SK-N-SH (cell line): ENCODE measurements around the gene UCP1. TPM values are rescaled to one million over a fixed set of nuclear protein-coding genes. Genes with fewer than 3 reads are reported as not detected.

Source experiments
- CTCF ChIA-PET: fragments of 300-600, 350-600 bp; formaldehyde crosslinking; extraction: SDS; loops from one replicate; lab custom pipeline; 2021; lab: Yijun Ruan, JAX
- POLR2A ChIA-PET: fragments of 350-600 bp; sonication (Branson Sonifier 250); formaldehyde crosslinking; extraction: SDS; loops from one replicate; lab custom pipeline; 2020; ENCODE audit warnings: antibody characterized with exemption, inconsistent platforms; lab: Yijun Ruan, JAX
- DNase-seq: peaks from one replicate; pipeline ENCODE4 v3.0.0; 2012
- H2AFZ ChIP-seq: fragments of 200-600 bp; sonication (generic); 2 replicates; pipeline ENCODE4 v1.8.1; 2016; ENCODE audit warnings: antibody characterized with exemption, mild to moderate bottlenecking, low read depth
- H3F3A ChIP-seq: fragments of 200-600 bp; sonication (generic); replicated peaks from 2 replicates; pipeline ENCODE3; 2016; ENCODE audit warnings: antibody characterized with exemption, mild to moderate bottlenecking; ENCODE audit not compliant: insufficient read depth
- H3K27ac ChIP-seq, 2 experiments: fragments of 200-500 bp in 1 of 2; fragments of 200-600 bp in 1 of 2; sonication (Bioruptor generic) in 1 of 2; sonication (generic), shearing (Covaris generic) in 1 of 2; 2 replicates each; pipeline versions ENCODE4 v1.5.1 to v1.6.1; 2014 to 2016; ENCODE audit warnings: low read depth in 2 of 2, inconsistent platforms in 1 of 2, low read length in 1 of 2, mild to moderate bottlenecking in 1 of 2, mixed read lengths in 1 of 2
- H3K27me3 ChIP-seq: fragments of 200-600 bp; sonication (generic), shearing (Covaris generic); 2 replicates; pipeline ENCODE4 v1.6.1; 2016; ENCODE audit warnings: mixed run types; ENCODE audit not compliant: insufficient read depth
- H3K36me3 ChIP-seq, 2 experiments: fragments of 200-500 bp in 1 of 2; fragments of 200-600 bp in 1 of 2; sonication (Bioruptor generic) in 1 of 2; sonication (generic) in 1 of 2; replicated peaks in 1 of 2; 2 replicates each; pipeline versions ENCODE3 to v1.5.1; 2014 to 2016; ENCODE audit warnings: low read length in 1 of 2, mild to moderate bottlenecking in 1 of 2; ENCODE audit not compliant: insufficient read depth in 2 of 2, control insufficient read depth in 1 of 2
- H3K4me1 ChIP-seq, 2 experiments: fragments of 200-500 bp in 1 of 2; fragments of 200-600 bp in 1 of 2; sonication (Bioruptor generic) in 1 of 2; sonication (generic), shearing (Covaris generic) in 1 of 2; 2 replicates each; pipeline versions ENCODE4 v1.5.1 to v1.6.1; 2014 to 2016; ENCODE audit warnings: low read depth in 1 of 2, low read length in 1 of 2, mixed run types in 1 of 2; ENCODE audit not compliant: insufficient read depth in 2 of 2, control insufficient read depth in 1 of 2
- H3K4me2 ChIP-seq: fragments of 200-600 bp; sonication (generic), shearing (Covaris generic); 2 replicates; pipeline ENCODE4 v1.6.1; 2017; ENCODE audit warnings: mixed run types
- H3K4me3 ChIP-seq, 2 experiments: fragments of 200-500 bp in 1 of 2; fragments of 200-600 bp in 1 of 2; sonication (Bioruptor generic) in 1 of 2; sonication (generic), shearing (Covaris generic) in 1 of 2; 2 replicates each; pipeline versions ENCODE4 v1.5.1 to v1.8.1; 2014 to 2016; ENCODE audit warnings: low read depth in 2 of 2, inconsistent platforms in 1 of 2, low read length in 1 of 2, mild to moderate bottlenecking in 1 of 2, mixed read lengths in 1 of 2, moderate library complexity in 1 of 2
- H3K79me2 ChIP-seq: fragments of 200-600 bp; sonication (generic); 2 replicates; pipeline ENCODE4 v1.8.1; 2017; ENCODE audit warnings: mild to moderate bottlenecking; ENCODE audit not compliant: insufficient read depth
- H3K9ac ChIP-seq: fragments of 200-600 bp; sonication (generic); 2 replicates; pipeline ENCODE4 v1.6.1; 2017; ENCODE audit warnings: mixed run types
- H3K9me2 ChIP-seq: fragments of 200-600 bp; sonication (generic); 2 replicates; pipeline ENCODE4 v1.6.1; 2017; ENCODE audit warnings: mixed run types
- H3K9me3 ChIP-seq: fragments of 200-600 bp; sonication (generic); 2 replicates; pipeline ENCODE4 v1.6.1; 2017; ENCODE audit warnings: mixed run types, mild to moderate bottlenecking, moderate library complexity
- H4K20me1 ChIP-seq: fragments of 200-600 bp; sonication (generic); 2 replicates; pipeline ENCODE4 v1.6.1; 2017; ENCODE audit warnings: mild to moderate bottlenecking, mixed run types; ENCODE audit not compliant: insufficient read depth
- CHD2 ChIP-seq: fragments of 150-350 bp; IDR thresholded peaks from 2 replicates; pipeline ENCODE4 v1.6.1; 2018; ENCODE audit warnings: low read length; ENCODE audit not compliant: partially characterized antibody
- CTCF ChIP-seq: fragments of 200-600 bp; sonication (generic); IDR thresholded peaks from 2 replicates; pipeline ENCODE4 v1.6.1; 2017; ENCODE audit warnings: antibody characterized with exemption, mild to moderate bottlenecking, moderate library complexity
- EP300 ChIP-seq, 2 experiments: IDR thresholded peaks; 2 replicates each; pipeline versions ENCODE4 v1.4.0 to v1.6.1; 2012; ENCODE audit warnings: borderline replicate concordance in 1 of 2, low read depth in 1 of 2, low read length in 1 of 2
- EZH2phosphoT487 ChIP-seq: fragments of 200-600 bp; sonication (generic); IDR thresholded peaks from 2 replicates; pipeline ENCODE4 v1.6.1; 2017; ENCODE audit warnings: low read depth, mixed run types, mild to moderate bottlenecking, antibody characterized with exemption, moderate library complexity, borderline replicate concordance
- FOXJ3 ChIP-seq: sonication (generic); formaldehyde crosslinking; IDR thresholded peaks from 2 replicates; pipeline ENCODE4 v1.5.1; 2020; ENCODE audit warnings: mild to moderate bottlenecking, missing genetic modification reagents
- GATA2 ChIP-seq: sonication (generic); formaldehyde crosslinking; IDR thresholded peaks from 2 replicates; pipeline ENCODE4 v1.5.0; 2020; ENCODE audit warnings: mild to moderate bottlenecking, missing genetic modification reagents
- NRF1 ChIP-seq: IDR thresholded peaks from 2 replicates; pipeline ENCODE4 v1.6.1; 2012; ENCODE audit warnings: low read depth, mild to moderate bottlenecking, low read length
- POLR2AphosphoS5 ChIP-seq: IDR thresholded peaks from 2 replicates; pipeline ENCODE4 v1.6.1; 2012; ENCODE audit warnings: low read depth, low read length
- RCOR1 ChIP-seq: fragments of 150-350 bp; IDR thresholded peaks from 2 replicates; pipeline ENCODE4 v1.6.1; 2017; ENCODE audit warnings: antibody characterized with exemption, low read length
- RFX5 ChIP-seq: IDR thresholded peaks from 2 replicates; pipeline ENCODE4 v1.6.1; 2012; ENCODE audit warnings: mild to moderate bottlenecking, improper control_type of control experiment, low read length
- RXRA ChIP-seq: IDR thresholded peaks from 2 replicates; pipeline ENCODE4 v1.4.0; 2012; ENCODE audit warnings: low read depth, mild to moderate bottlenecking, borderline replicate concordance
- SIN3A ChIP-seq: IDR thresholded peaks from 2 replicates; pipeline ENCODE4 v1.6.1; 2012; ENCODE audit warnings: low read depth, mild to moderate bottlenecking, low read length, moderate library complexity, borderline replicate concordance
- SMC3 ChIP-seq: IDR thresholded peaks from 2 replicates; pipeline ENCODE4 v1.6.1; 2012; ENCODE audit warnings: low read depth, low read length, improper control_type of control experiment
- USF2 ChIP-seq: fragments of 150-350 bp; IDR thresholded peaks from 2 replicates; pipeline ENCODE4 v1.6.1; 2017; ENCODE audit warnings: antibody characterized with exemption, low read length, low read depth, borderline replicate concordance
- WGBS: methylation state at CpG from one replicate; pipeline ENCODE4 v1.1.6; 2017; ENCODE audit warnings: low lambda C conversion rate; 5-methylcytosine and 5-hydroxymethylcytosine counted together
- polyA plus RNA-seq, 3 experiments: library from polyadenylated mRNA; depleted of rRNA; stranded (reverse); fragments of >200 nt; gene quantifications; 2 replicates each; pipeline ENCODE4 v1.2.3, GENCODE V29; 2012
- TF ChIP-seq, protein P1 (sequence below): IDR thresholded peaks from 2 replicates; pipeline ENCODE4; 2012
- TF ChIP-seq, protein P2 (sequence below): IDR thresholded peaks from 2 replicates; pipeline ENCODE4 v1.4.0; 2012; ENCODE audit warnings: low read depth, borderline replicate concordance

Gene UCP1
- polyA plus RNA-seq, 1 of the 3 experiments (the other 2 are of a cell fraction), result not detected

GRCh38 chr4:140615451-140615850 is 46.7 kb upstream of the UCP1 start:
- Histone ChIP-seq H2AFZ (no peak overlapping the region), H3K27me3 (no peaks in the 10 kb centered on the region), H3K9ac (no peak overlapping the region), H3F3A (no peaks in the 10 kb centered on the region), H3K4me3 (no peak overlapping the region), H4K20me1 (no peaks in the 10 kb centered on the region), H3K36me3 (no peaks in the 10 kb centered on the region), H3K27ac (no peak overlapping the region), H3K9me2 (no peaks in the 10 kb centered on the region), H3K9me3 (no peaks in the 10 kb centered on the region), H3K79me2 (no peaks in the 10 kb centered on the region), H3K4me2 (no peak overlapping the region), H3K4me1 (no peaks in the 10 kb centered on the region; a peak in 1 of 4 replicates)
- DNase-seq, result no peak
- WGBS, result 91% methylated on average over 1 of the region's 1 CpG
- CTCF ChIA-PET, result interaction anchor here (1.0 to 3.6 kb wide), 2 partner anchors 255 to 959 kb away, joined by 3 to 22 read pairs; no protein-coding TSS in a partner anchor
- TF ChIP-seq CHD2, result no peak
- TF ChIP-seq POLR2AphosphoS5, result no peak
- TF ChIP-seq FOXJ3 (CRISPR knock-in tag), result no peak
- TF ChIP-seq SMC3, result no peak
- TF ChIP-seq, protein P1, sequence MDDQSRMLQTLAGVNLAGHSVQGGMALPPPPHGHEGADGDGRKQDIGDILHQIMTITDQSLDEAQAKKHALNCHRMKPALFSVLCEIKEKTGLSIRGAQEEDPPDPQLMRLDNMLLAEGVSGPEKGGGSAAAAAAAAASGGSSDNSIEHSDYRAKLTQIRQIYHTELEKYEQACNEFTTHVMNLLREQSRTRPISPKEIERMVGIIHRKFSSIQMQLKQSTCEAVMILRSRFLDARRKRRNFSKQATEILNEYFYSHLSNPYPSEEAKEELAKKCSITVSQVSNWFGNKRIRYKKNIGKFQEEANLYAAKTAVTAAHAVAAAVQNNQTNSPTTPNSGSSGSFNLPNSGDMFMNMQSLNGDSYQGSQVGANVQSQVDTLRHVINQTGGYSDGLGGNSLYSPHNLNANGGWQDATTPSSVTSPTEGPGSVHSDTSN, result no peak
- no peak for TF ChIP-seq EZH2phosphoT487
- TF ChIP-seq, protein P2, sequence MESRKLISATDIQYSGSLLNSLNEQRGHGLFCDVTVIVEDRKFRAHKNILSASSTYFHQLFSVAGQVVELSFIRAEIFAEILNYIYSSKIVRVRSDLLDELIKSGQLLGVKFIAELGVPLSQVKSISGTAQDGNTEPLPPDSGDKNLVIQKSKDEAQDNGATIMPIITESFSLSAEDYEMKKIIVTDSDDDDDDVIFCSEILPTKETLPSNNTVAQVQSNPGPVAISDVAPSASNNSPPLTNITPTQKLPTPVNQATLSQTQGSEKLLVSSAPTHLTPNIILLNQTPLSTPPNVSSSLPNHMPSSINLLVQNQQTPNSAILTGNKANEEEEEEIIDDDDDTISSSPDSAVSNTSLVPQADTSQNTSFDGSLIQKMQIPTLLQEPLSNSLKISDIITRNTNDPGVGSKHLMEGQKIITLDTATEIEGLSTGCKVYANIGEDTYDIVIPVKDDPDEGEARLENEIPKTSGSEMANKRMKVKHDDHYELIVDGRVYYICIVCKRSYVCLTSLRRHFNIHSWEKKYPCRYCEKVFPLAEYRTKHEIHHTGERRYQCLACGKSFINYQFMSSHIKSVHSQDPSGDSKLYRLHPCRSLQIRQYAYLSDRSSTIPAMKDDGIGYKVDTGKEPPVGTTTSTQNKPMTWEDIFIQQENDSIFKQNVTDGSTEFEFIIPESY, result no peak
- TF ChIP-seq SIN3A, result no peak
- TF ChIP-seq CTCF, result no peak
- POLR2A ChIA-PET, result no interaction called here

DNA sequence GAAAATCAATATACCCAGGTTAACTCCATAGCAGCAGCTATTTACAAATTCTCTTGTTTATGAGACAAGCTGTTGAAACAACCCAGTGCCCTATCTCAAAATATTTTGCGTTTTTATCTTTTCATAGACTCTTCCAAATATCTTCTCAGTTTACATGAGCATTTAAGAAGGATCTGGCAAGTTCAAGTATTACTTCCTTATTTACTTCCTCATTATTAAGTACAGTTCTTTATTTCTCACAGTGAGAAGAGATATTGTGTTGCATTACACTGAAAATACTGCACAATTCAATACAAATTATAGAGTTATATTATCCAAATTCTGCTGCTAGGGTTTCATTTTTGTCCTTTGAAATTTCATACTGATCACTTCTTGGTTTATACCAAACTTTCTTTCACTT is 43.6 kb upstream of the UCP1 start:
- Histone ChIP-seq H3K36me3 (no peaks in the 10 kb centered on the region), H3K9me3 (no peaks in the 10 kb centered on the region), H2AFZ (no peak overlapping the region), H4K20me1 (no peaks in the 10 kb centered on the region), H3F3A (no peaks in the 10 kb centered on the region), H3K79me2 (no peaks in the 10 kb centered on the region), H3K9me2 (no peaks in the 10 kb centered on the region), H3K27me3 (no peaks in the 10 kb centered on the region), H3K27ac (no peak overlapping the region), H3K4me2 (no peak overlapping the region), H3K4me1 (peaks cover 0 to 5% of the 10 kb centered on the region in 2 experiments; a peak in 2 of 4 replicates), H3K4me3 (no peak overlapping the region), H3K9ac (no peak overlapping the region)
- CTCF ChIA-PET, result interaction anchor here (0.7 to 0.8 kb wide), 2 partner anchors 240 to 252 kb away, joined by 3 to 4 read pairs; no protein-coding TSS in a partner anchor
- WGBS, result 85% methylated on average over 1 of the region's 1 CpG
- DNase-seq, result no peak
- TF ChIP-seq RFX5 (no peak), RCOR1 (no peak), NRF1 (no peak), USF2 (no peak), GATA2 (CRISPR knock-in tag) (no peak), RXRA (no peak), EP300 (IDR thresholded peaks at IDR 0.05; ENCODE audit: borderline replicate concordance in 1 of 2, low read depth in 1 of 2, low read length in 1 of 2) (no peak)
- POLR2A ChIA-PET, result no interaction called here
